GM19467 (cell line): ENCODE measurements around the gene EPB41L4B.
"Not testable (repeated sequence)": the region's sequence is repeated elsewhere in the genome, so short reads cannot be mapped to it uniquely, and the experiment has no call there.

Experiments used
- ATAC-seq: cut with Tn5 transposase; IDR thresholded peaks from one replicate; pipeline ENCODE4 v1.9.1; 2021; ENCODE audit warnings: mild to moderate bottlenecking, moderate library complexity; ENCODE audit not compliant: unreplicated experiment

The EPB41L4B gene

GRCh38 chr9:109246533-109246932 is 74.3 kb downstream of the EPB41L4B start:
- no peak for ATAC-seq

GRCh38 chr9:109245310-109245897 is 75.5 kb downstream of the EPB41L4B start:
- ATAC-seq: no peak

GRCh38 chr9:109244179-109245132 is 76.4 kb downstream of the EPB41L4B start:
- ATAC-seq: peak; percentile 89

- ATAC-seq: no peak
These were observed 78.1 kb downstream of the EPB41L4B start for GRCh38 chr9:109242741-109243140.

GRCh38 chr9:109242014-109242413 is 78.8 kb downstream of the EPB41L4B start:
- no peak for ATAC-seq

- no peak for ATAC-seq
These were observed 79.7 kb downstream of the EPB41L4B start for GRCh38 chr9:109241207-109241606.

GRCh38 chr9:109239240-109239639 is 81.6 kb downstream of the EPB41L4B start:
- ATAC-seq: no peak

GRCh38 chr9:109238655-109239054 is 82.2 kb downstream of the EPB41L4B start:
- ATAC-seq: no peak

GRCh38 chr9:109238125-109238524 is 82.7 kb downstream of the EPB41L4B start:
- ATAC-seq: no peak

- no peak for ATAC-seq
These were observed 88.2 kb downstream of the EPB41L4B start for GRCh38 chr9:109232449-109233237.

- ATAC-seq: no peak
These were observed 89.3 kb downstream of the EPB41L4B start for GRCh38 chr9:109231593-109231992.

- no peak for ATAC-seq
These were observed 90.6 kb downstream of the EPB41L4B start for GRCh38 chr9:109230277-109230676.

- ATAC-seq: no peak
These were observed 91.2 kb downstream of the EPB41L4B start for GRCh38 chr9:109229682-109230081.

- no peak for ATAC-seq
These were observed 92.7 kb downstream of the EPB41L4B start for GRCh38 chr9:109228093-109228642.

- ATAC-seq: no peak
These were observed 95.2 kb downstream of the EPB41L4B start for GRCh38 chr9:109225629-109226028.

- no peak for ATAC-seq
These were observed 96.1 kb downstream of the EPB41L4B start for GRCh38 chr9:109224751-109225150.

GRCh38 chr9:109218242-109218641 is 102.6 kb downstream of the EPB41L4B start:
- not testable (repeated sequence) for ATAC-seq

- ATAC-seq: no peak
These were observed 106.4 kb downstream of the EPB41L4B start for GRCh38 chr9:109214414-109214813.

- ATAC-seq: no peak
These were observed 107.4 kb downstream of the EPB41L4B start for GRCh38 chr9:109213285-109214121.

GRCh38 chr9:109212768-109213167 is 108.1 kb downstream of the EPB41L4B start:
- no peak for ATAC-seq
